ENCODE results near the gene BCS1L.

The BCS1L gene, protein sequence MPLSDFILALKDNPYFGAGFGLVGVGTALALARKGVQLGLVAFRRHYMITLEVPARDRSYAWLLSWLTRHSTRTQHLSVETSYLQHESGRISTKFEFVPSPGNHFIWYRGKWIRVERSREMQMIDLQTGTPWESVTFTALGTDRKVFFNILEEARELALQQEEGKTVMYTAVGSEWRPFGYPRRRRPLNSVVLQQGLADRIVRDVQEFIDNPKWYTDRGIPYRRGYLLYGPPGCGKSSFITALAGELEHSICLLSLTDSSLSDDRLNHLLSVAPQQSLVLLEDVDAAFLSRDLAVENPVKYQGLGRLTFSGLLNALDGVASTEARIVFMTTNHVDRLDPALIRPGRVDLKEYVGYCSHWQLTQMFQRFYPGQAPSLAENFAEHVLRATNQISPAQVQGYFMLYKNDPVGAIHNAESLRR

DNA sequence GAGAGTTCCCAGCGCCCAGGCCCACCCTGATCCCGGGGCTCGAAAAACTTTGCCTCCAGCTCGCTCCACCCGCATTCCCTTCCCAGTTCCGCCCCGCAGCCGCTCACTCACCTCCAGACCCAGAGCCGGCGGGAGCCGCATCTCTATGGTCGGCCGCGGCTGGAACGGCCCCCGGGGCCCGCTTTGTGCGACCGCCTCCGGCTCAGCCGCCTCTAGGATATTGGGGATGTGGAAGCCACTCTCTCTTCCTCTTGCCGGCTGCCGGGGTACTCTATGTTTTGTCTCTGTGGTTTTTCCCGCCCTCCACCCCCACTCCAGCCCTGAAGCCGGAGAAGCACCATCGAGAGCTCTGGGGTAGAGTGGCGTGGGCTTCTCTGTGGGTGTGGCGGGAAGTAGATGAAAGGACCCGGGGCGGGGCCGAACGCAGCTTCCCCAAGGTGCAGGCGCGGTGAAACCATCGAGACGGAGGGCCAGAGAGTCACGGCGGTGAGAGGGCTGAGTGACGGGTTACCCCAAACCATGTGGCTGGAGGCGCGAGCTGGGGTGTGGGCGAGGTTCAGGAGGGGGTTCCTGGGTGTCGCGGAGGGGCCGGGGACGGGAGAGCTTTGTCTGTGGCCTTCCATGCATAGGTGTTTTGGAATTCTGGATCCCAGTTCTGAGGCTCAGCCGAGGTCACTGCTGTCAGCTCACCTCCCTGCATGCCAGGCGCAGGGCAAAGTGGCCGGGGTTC, at the start of gene BCS1L, which contains the start of gene ZNF142:
Gene BCS1L, plus strand, starts transcription at position 426 of the 730 bp plus-strand sequence. CDS start 1,305 bp downstream, outside the sequence.
Gene ZNF142, minus strand, starts transcription at position 366 of the 730 bp plus-strand sequence. CDS start 3,194 bp downstream, outside the sequence.
- Histone ChIP-seq H3K4me1 (ENCODE audit: control insufficient read depth in 2 of 2, insufficient read depth in 2 of 2, low read length in 2 of 2) (peaks cover 12 to 14% of the 10 kb centered on the region in 2 donors), H3K9me3 (ENCODE audit: control insufficient read depth in 2 of 2, low read length in 2 of 2) (no peaks in the 10 kb centered on the region), H3K36me3 (ENCODE audit: control insufficient read depth in 2 of 2, insufficient read depth in 2 of 2, low read length in 2 of 2) (peaks cover 32 to 42% of the 10 kb centered on the region in 2 donors), H3K27ac (ENCODE audit: low read depth in 2 of 2, low read length in 2 of 2) (peak within 1 kb of the TSS; percentile 71 to 75), H3K9ac (ENCODE audit: low read depth in 1 of 2, low read length in 2 of 2) (peak within 1 kb of the TSS; percentile 74 to 75), H3K27me3 (ENCODE audit: control insufficient read depth in 2 of 2, insufficient read depth in 2 of 2, low read length in 2 of 2) (no peaks in the 10 kb centered on the region), H3K4me3 (ENCODE audit: low read length in 2 of 2) (peak within 1 kb of the TSS; percentile 78 to 94)

DNA sequence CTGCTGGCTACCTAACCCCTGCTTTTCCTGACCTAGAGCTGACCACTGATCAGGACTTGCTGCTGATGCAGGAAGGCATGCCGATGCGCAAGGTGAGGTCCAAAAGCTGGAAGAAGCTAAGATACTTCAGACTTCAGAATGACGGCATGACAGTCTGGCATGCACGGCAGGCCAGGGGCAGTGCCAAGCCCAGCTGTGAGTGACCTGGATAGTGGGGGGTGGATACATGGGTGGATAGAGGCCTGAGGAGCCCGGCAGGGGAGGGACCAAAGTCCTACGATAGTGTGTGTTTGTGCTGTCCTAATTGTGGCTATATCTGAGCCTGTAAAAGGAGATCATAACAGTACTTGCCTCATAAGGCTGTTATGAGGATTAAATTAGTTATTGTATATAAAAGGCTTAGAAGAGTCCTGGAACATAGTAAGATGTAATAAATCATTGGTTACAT, 43.6 kb upstream of the BCS1L start:
- H3K36me3 ChIP-seq (ENCODE audit: control insufficient read depth in 2 of 2, insufficient read depth in 2 of 2, low read length in 2 of 2): no peaks in the 10 kb centered on the region
- no peaks in the 10 kb centered on the region for H3K9me3 ChIP-seq (ENCODE audit: control insufficient read depth in 2 of 2, low read length in 2 of 2)
- no peak overlapping the region for H3K9ac ChIP-seq (ENCODE audit: low read depth in 1 of 2, low read length in 2 of 2)
- no peaks in the 10 kb centered on the region for H3K27me3 ChIP-seq (ENCODE audit: control insufficient read depth in 2 of 2, insufficient read depth in 2 of 2, low read length in 2 of 2)
- H3K4me1 ChIP-seq (ENCODE audit: control insufficient read depth in 2 of 2, insufficient read depth in 2 of 2, low read length in 2 of 2): peaks cover 0 to 9% of the 10 kb centered on the region in 2 donors
- H3K4me3 ChIP-seq (ENCODE audit: low read length in 2 of 2): no peak overlapping the region
- H3K27ac ChIP-seq (ENCODE audit: low read depth in 2 of 2, low read length in 2 of 2): peak overlapping the region in 1 of 2 donors; percentile 12

DNA sequence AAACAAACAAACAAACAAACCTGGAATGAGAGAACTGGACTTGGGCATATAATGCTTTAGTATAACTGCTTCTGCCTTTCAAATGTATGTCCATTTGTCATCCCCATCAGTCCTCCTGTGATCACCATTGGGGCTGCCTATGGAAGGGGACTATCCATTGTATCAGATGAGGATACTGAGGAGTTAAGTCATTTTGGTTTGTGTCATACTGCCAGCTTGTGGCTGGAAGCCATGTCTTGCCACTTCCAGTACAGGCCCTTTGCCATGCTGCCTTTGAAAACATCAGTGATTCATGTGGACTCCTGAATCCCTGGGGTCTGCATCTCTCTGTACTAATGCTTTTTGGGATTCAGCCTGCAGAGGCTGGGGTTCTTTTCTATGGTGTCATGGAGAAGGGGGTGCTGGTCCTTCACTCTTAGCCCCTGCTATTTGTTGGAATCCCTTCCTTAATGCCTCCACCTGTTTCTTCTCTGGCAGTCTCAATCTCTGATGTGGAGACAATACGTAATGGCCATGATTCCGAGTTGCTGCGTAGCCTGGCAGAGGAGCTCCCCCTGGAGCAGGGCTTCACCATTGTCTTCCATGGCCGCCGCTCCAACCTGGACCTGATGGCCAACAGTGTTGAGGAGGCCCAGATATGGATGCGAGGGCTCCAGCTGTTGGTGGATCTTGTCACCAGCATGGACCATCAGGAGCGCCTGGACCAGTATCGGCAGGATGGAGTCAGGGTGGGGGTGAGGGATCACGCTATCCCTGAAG, 41.2 kb upstream of the BCS1L start:
- peaks cover 0 to 9% of the 10 kb centered on the region in 2 donors for H3K4me1 ChIP-seq (ENCODE audit: control insufficient read depth in 2 of 2, insufficient read depth in 2 of 2, low read length in 2 of 2)
- no peaks in the 10 kb centered on the region for H3K9me3 ChIP-seq (ENCODE audit: control insufficient read depth in 2 of 2, low read length in 2 of 2)
- no peak overlapping the region for H3K9ac ChIP-seq (ENCODE audit: low read depth in 1 of 2, low read length in 2 of 2)
- no peaks in the 10 kb centered on the region for H3K27me3 ChIP-seq (ENCODE audit: control insufficient read depth in 2 of 2, insufficient read depth in 2 of 2, low read length in 2 of 2)
- no peak overlapping the region for H3K27ac ChIP-seq (ENCODE audit: low read depth in 2 of 2, low read length in 2 of 2)
- H3K4me3 ChIP-seq (ENCODE audit: low read length in 2 of 2): no peak overlapping the region
- H3K36me3 ChIP-seq (ENCODE audit: control insufficient read depth in 2 of 2, insufficient read depth in 2 of 2, low read length in 2 of 2): no peaks in the 10 kb centered on the region

DNA sequence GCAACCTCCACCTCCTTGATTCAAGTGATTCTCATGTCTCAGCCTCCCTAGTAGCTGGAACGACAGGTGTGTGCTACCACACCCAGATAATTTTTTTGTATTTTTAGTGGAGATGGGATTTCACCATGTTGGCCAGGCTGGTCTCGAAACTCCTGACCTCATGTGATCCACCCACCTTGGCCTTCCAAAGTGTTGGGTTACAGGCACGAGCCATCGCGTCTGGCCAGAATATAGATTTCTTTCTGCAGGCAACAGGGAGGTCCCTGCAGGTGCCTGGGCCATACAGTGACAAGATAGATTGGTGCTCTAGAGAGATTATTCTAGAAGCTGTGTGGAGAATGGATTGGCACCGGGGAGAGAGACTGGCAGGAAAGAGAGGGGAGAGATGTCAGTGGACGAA, 38.5 kb upstream of the BCS1L start:
- no peaks in the 10 kb centered on the region for H3K36me3 ChIP-seq (ENCODE audit: control insufficient read depth in 2 of 2, insufficient read depth in 2 of 2, low read length in 2 of 2)
- H3K4me1 ChIP-seq (ENCODE audit: control insufficient read depth in 2 of 2, insufficient read depth in 2 of 2, low read length in 2 of 2): peaks cover 0 to 5% of the 10 kb centered on the region in 2 donors
- H3K9me3 ChIP-seq (ENCODE audit: control insufficient read depth in 2 of 2, low read length in 2 of 2): no peaks in the 10 kb centered on the region
- no peak overlapping the region for H3K9ac ChIP-seq (ENCODE audit: low read depth in 1 of 2, low read length in 2 of 2)
- H3K4me3 ChIP-seq (ENCODE audit: low read length in 2 of 2): no peak overlapping the region
- no peaks in the 10 kb centered on the region for H3K27me3 ChIP-seq (ENCODE audit: control insufficient read depth in 2 of 2, insufficient read depth in 2 of 2, low read length in 2 of 2)
- H3K27ac ChIP-seq (ENCODE audit: low read depth in 2 of 2, low read length in 2 of 2): no peak overlapping the region

DNA sequence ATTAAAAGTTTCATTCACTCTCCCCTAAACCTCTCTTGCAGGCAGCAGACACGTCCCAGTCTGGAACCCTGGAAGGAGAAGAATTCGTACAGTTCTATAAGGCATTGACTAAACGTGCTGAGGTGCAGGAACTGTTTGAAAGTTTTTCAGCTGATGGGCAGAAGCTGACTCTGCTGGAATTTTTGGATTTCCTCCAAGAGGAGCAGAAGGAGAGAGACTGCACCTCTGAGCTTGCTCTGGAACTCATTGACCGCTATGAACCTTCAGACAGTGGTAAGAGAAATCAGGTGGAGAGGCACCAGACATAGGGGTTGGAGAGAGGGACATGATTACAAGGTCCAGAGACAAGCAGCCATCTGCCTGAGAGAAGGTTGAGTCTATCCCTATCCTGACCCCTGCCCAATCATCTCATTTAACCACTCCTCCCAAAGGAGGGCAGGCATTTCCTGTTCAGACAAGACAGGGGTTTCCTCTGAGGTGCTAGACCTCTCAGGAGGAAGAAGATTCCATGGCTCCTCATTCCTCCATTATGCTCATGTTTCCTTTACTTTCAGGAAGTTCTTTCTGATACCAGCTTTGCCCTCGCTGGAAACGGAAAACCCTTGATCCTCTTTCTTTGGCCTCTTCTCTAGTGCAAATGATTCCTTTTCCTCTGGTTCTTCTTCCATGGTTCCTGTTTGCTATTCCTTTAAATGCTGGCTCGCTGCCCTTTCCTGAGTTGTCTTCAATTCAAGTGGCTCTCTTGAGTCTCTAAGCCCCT, 36.7 kb upstream of the BCS1L start:
- Histone ChIP-seq H3K4me3 (ENCODE audit: low read length in 2 of 2) (no peak overlapping the region), H3K9ac (ENCODE audit: low read depth in 1 of 2, low read length in 2 of 2) (no peak overlapping the region), H3K4me1 (ENCODE audit: control insufficient read depth in 2 of 2, insufficient read depth in 2 of 2, low read length in 2 of 2) (no peaks in the 10 kb centered on the region), H3K9me3 (ENCODE audit: control insufficient read depth in 2 of 2, low read length in 2 of 2) (no peaks in the 10 kb centered on the region), H3K27ac (ENCODE audit: low read depth in 2 of 2, low read length in 2 of 2) (no peak overlapping the region), H3K27me3 (ENCODE audit: control insufficient read depth in 2 of 2, insufficient read depth in 2 of 2, low read length in 2 of 2) (no peaks in the 10 kb centered on the region), H3K36me3 (ENCODE audit: control insufficient read depth in 2 of 2, insufficient read depth in 2 of 2, low read length in 2 of 2) (no peaks in the 10 kb centered on the region)

DNA sequence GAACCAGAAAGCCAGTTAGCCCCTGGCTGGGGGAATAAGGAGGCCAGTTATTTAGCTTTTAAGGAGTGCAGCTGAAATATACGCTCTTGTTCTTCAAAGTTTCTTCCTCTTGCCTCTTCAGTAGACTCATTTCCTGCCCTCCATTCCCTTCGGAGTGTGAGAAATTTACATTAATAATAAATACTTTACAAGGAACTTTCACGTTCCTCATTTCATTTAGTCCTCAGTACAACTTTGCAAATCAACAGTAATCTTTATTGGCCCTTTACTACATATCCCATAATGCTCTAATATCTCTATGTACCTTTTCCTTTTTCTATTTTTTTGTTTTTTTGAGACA, 36.1 kb upstream of the BCS1L start:
- no peak overlapping the region for H3K4me3 ChIP-seq (ENCODE audit: low read length in 2 of 2)
- no peaks in the 10 kb centered on the region for H3K9me3 ChIP-seq (ENCODE audit: control insufficient read depth in 2 of 2, low read length in 2 of 2)
- H3K27ac ChIP-seq (ENCODE audit: low read depth in 2 of 2, low read length in 2 of 2): no peak overlapping the region
- no peaks in the 10 kb centered on the region for H3K4me1 ChIP-seq (ENCODE audit: control insufficient read depth in 2 of 2, insufficient read depth in 2 of 2, low read length in 2 of 2)
- H3K27me3 ChIP-seq (ENCODE audit: control insufficient read depth in 2 of 2, insufficient read depth in 2 of 2, low read length in 2 of 2): no peaks in the 10 kb centered on the region
- H3K9ac ChIP-seq (ENCODE audit: low read depth in 1 of 2, low read length in 2 of 2): no peak overlapping the region
- no peaks in the 10 kb centered on the region for H3K36me3 ChIP-seq (ENCODE audit: control insufficient read depth in 2 of 2, insufficient read depth in 2 of 2, low read length in 2 of 2)

DNA sequence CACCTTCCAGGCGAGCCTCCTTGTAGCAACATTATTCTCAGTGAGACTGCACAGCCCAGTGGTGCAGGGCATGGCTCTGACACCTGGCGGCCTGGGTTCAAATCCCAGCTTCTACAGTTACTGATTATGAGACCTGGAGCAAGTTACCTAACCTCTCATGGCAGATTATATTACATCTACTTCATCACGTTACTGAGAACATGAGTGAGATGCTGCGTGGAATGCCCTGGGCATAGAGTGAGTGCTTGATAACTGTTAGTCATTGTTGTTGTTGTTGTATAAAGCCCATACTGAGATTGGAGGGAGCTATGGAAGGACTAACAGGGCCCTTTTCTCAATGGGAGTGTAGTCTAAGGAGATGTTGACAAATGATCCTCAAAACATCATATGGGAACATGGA, 33.1 kb upstream of the BCS1L start:
- H3K9me3 ChIP-seq (ENCODE audit: control insufficient read depth in 2 of 2, low read length in 2 of 2): no peaks in the 10 kb centered on the region
- H3K4me3 ChIP-seq (ENCODE audit: low read length in 2 of 2): no peak overlapping the region
- no peak overlapping the region for H3K9ac ChIP-seq (ENCODE audit: low read depth in 1 of 2, low read length in 2 of 2)
- no peaks in the 10 kb centered on the region for H3K27me3 ChIP-seq (ENCODE audit: control insufficient read depth in 2 of 2, insufficient read depth in 2 of 2, low read length in 2 of 2)
- H3K4me1 ChIP-seq (ENCODE audit: control insufficient read depth in 2 of 2, insufficient read depth in 2 of 2, low read length in 2 of 2): no peaks in the 10 kb centered on the region
- no peak overlapping the region for H3K27ac ChIP-seq (ENCODE audit: low read depth in 2 of 2, low read length in 2 of 2)
- no peaks in the 10 kb centered on the region for H3K36me3 ChIP-seq (ENCODE audit: control insufficient read depth in 2 of 2, insufficient read depth in 2 of 2, low read length in 2 of 2)

DNA sequence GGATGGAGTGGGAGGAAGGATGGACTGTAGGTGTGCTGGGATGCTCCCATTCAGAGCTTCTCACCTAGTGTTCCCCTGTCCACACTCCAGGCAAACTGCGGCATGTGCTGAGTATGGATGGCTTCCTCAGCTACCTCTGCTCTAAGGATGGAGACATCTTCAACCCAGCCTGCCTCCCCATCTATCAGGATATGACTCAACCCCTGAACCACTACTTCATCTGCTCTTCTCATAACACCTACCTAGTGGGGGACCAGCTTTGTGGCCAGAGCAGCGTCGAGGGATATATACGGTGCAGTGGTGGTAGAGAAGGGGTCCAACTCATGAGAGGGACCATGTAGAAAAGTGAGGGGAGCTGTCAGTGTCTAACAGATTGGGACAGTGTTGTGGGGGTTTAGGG, 31.5 kb upstream of the BCS1L start:
- no peaks in the 10 kb centered on the region for H3K4me1 ChIP-seq (ENCODE audit: control insufficient read depth in 2 of 2, insufficient read depth in 2 of 2, low read length in 2 of 2)
- no peak overlapping the region for H3K27ac ChIP-seq (ENCODE audit: low read depth in 2 of 2, low read length in 2 of 2)
- no peaks in the 10 kb centered on the region for H3K9me3 ChIP-seq (ENCODE audit: control insufficient read depth in 2 of 2, low read length in 2 of 2)
- no peaks in the 10 kb centered on the region for H3K27me3 ChIP-seq (ENCODE audit: control insufficient read depth in 2 of 2, insufficient read depth in 2 of 2, low read length in 2 of 2)
- H3K9ac ChIP-seq (ENCODE audit: low read depth in 1 of 2, low read length in 2 of 2): no peak overlapping the region
- no peaks in the 10 kb centered on the region for H3K36me3 ChIP-seq (ENCODE audit: control insufficient read depth in 2 of 2, insufficient read depth in 2 of 2, low read length in 2 of 2)
- H3K4me3 ChIP-seq (ENCODE audit: low read length in 2 of 2): no peak overlapping the region

DNA sequence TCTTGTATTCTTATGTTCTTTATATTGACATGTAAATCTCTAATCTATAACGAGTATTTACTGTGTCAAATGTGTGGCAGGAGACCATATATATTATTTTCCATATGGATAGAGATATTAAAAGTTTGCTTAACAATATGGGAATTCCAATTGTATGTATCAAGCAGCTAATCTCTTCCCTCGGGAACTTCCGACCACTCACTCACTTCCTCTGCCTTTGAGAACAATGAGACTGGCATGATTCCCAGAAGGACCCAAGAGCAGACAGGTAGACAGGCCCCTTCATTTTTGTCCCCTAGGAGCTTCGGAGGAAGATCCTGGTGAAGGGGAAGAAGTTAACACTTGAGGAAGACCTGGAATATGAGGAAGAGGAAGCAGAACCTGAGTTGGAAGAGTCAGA, 27.6 kb upstream of the BCS1L start:
- no peaks in the 10 kb centered on the region for H3K4me1 ChIP-seq (ENCODE audit: control insufficient read depth in 2 of 2, insufficient read depth in 2 of 2, low read length in 2 of 2)
- no peak overlapping the region for H3K9ac ChIP-seq (ENCODE audit: low read depth in 1 of 2, low read length in 2 of 2)
- no peaks in the 10 kb centered on the region for H3K9me3 ChIP-seq (ENCODE audit: control insufficient read depth in 2 of 2, low read length in 2 of 2)
- no peaks in the 10 kb centered on the region for H3K27me3 ChIP-seq (ENCODE audit: control insufficient read depth in 2 of 2, insufficient read depth in 2 of 2, low read length in 2 of 2)
- H3K36me3 ChIP-seq (ENCODE audit: control insufficient read depth in 2 of 2, insufficient read depth in 2 of 2, low read length in 2 of 2): peaks cover 25 to 26% of the 10 kb centered on the region in 2 donors
- no peak overlapping the region for H3K27ac ChIP-seq (ENCODE audit: low read depth in 2 of 2, low read length in 2 of 2)
- H3K4me3 ChIP-seq (ENCODE audit: low read length in 2 of 2): no peak overlapping the region
